Coronary artery (tissue), 2 donors: ENCODE measurements around the gene NCKAP5.

Source experiments
- DNase-seq: peaks from one replicate; pipeline ENCODE4 v3.0.0-alpha.2; 2017; ENCODE audit warnings: low spot score
- H3K27ac ChIP-seq, 2 donors: fragments of 200-600 bp; sonication (generic); one replicate each; pipeline ENCODE4 v1.5.1; 2016 to 2019
- H3K4me3 ChIP-seq: fragments of 200-600 bp; sonication (generic); 2 replicates; pipeline ENCODE4 v1.5.1; 2016; ENCODE audit warnings: mild to moderate bottlenecking, moderate library complexity
- TF ChIP-seq, protein P1 (sequence below): fragments of 200-600 bp; sonication (generic); IDR thresholded peaks from one replicate; pipeline ENCODE4 v1.5.1; 2019; ENCODE audit warnings: antibody characterized with exemption

The NCKAP5 gene

DNA sequence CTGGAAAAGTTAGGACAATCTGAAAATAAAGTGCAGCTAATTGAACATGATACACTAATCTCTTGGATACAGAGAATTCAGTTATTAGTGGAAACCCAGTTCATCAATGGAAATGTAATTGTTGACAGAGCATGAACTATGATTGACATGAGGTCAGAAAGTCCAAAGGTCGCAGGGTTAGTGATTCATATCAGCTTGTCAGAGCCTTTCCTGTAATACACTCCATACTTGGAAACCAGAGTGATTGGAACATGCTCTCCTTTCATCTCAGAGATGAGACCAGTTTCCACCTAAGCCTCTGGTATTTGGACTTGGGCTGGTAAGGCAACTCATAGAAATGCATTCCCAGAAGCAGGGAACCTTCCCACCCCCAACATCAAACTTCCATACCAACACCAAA is 8.5 kb upstream of the NCKAP5 start:
- TF ChIP-seq, protein P1, sequence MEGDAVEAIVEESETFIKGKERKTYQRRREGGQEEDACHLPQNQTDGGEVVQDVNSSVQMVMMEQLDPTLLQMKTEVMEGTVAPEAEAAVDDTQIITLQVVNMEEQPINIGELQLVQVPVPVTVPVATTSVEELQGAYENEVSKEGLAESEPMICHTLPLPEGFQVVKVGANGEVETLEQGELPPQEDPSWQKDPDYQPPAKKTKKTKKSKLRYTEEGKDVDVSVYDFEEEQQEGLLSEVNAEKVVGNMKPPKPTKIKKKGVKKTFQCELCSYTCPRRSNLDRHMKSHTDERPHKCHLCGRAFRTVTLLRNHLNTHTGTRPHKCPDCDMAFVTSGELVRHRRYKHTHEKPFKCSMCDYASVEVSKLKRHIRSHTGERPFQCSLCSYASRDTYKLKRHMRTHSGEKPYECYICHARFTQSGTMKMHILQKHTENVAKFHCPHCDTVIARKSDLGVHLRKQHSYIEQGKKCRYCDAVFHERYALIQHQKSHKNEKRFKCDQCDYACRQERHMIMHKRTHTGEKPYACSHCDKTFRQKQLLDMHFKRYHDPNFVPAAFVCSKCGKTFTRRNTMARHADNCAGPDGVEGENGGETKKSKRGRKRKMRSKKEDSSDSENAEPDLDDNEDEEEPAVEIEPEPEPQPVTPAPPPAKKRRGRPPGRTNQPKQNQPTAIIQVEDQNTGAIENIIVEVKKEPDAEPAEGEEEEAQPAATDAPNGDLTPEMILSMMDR: no peak
- no peak overlapping the region for H3K27ac ChIP-seq
- no peak overlapping the region for H3K4me3 ChIP-seq
- DNase-seq: no peak

DNA sequence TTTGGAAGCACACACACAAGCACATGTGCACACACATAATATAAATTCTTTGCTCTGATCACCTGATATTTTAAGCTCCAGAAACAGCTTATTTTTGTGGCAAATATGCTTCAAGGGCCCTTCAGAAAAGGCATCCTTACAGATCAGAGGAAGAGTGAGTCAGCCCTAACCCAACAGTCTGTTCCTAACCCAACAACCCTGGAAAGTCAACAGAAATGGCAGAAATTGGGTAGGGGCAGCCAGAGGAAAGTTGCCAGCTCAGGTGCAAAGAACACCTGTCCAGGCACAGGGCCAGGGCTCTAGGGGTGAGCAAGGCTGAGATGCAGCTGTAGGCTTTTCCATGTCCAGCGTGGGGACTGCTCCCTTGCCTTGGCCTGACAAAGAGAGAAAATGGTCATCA is 6.4 kb upstream of the NCKAP5 start:
- Histone ChIP-seq H3K4me3 (no peak overlapping the region), H3K27ac (no peak overlapping the region)
- TF ChIP-seq, protein P1: no peak
- no peak for DNase-seq

DNA sequence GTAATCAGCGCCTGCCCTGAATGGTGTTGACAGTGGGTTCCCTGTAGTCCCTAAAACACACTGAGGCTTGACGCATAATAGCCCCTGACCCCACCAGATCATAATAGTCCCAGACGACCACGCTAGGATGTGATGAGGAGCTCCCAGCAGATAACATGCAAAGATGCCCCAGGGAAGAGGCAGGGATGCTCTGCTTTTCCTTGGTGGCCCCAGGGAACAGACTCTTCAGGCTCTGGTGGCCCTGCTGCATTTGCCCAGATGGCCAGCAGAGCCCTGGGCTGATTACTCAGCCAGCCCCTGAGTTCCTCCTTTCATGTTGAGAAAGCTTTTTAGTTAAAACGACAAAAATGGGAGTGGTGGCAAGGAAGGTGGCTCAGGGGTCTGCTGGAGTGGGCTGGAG is 5.9 kb upstream of the NCKAP5 start:
- no peak overlapping the region for H3K4me3 ChIP-seq
- H3K27ac ChIP-seq: no peak overlapping the region
- DNase-seq: no peak
- TF ChIP-seq, protein P1: no peak

DNA sequence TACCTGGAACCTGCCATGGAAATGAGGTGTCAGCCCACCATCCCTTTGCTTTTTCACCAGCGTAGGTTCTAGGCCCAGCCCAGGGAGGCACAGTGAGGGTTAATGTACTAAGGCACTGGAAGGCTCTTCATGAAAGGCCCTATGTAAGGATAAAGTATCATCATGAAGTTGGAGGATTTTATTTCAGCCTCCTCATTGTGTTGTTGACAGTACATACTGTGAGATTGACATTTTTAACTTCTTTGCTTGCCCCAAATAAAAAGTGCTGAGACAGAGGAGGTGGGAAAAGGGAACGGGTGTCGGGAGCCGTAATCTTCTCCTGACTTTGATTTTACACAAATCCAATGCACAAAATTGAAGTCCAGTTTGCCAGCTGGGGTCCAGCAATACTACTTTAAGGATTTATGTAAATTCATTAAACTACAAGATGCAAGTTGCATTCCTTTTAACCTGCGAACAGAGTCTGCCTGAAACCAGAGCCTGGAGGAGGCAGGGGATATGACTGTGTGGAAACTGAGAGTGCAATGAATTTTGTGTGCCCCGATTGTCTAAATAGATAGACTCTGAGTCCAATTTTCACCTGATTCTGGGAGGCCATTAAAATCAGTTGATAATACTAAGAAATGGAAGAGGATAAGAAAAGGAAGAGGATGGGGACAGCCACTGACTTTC is 5.4 kb upstream of the NCKAP5 start:
- no peak for DNase-seq
- TF ChIP-seq, protein P1: no peak
- Histone ChIP-seq H3K4me3 (no peak overlapping the region), H3K27ac (no peak overlapping the region)

DNA sequence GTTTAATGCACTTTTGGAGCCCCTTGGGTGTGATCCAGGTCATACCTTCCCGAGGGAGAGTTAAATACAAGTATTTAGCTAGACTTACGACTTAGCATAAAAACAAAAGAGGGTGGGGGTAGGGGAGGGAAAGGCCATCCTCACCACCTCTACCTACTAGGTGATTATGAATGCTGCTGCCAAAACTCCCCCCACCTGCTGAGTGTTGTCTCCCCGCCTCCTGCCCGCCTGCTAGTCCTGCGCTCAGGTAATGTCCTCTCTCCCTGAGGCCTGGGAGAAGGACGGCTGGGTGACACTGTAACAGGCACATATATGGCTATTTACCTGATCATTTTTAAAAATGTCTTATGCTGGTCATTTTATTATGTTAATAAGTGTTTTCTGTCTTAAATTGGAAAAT is 3.0 kb upstream of the NCKAP5 start:
- no peak for DNase-seq
- TF ChIP-seq, protein P1: no peak
- H3K27ac ChIP-seq: no peak overlapping the region

DNA sequence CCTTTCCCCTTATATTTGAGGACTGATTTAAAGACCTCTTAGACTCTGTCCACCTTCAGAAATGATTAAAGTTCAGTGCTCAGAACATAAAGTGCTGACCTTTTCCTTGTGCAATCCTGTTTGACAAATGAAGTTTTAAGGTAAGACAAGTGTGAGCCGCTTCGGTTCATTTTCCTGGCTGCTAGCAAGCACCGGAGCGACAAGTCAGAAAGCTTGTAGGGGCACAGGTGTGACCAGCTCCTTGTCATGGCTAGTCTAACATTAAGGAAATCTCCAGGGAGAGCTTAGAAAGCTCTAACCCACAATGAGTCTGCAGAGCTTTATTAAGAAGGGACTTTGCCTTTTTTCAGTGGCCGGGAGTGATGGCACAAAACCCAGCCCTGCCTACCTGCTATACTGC is 2.3 kb upstream of the NCKAP5 start:
- no peak for DNase-seq
- TF ChIP-seq, protein P1: no peak
- Histone ChIP-seq H3K27ac (no peak overlapping the region), H3K4me3 (no peak overlapping the region)

More for the DNA sequence above, 3.0 kb upstream of the NCKAP5 start:
- no peak overlapping the region for H3K4me3 ChIP-seq

DNA sequence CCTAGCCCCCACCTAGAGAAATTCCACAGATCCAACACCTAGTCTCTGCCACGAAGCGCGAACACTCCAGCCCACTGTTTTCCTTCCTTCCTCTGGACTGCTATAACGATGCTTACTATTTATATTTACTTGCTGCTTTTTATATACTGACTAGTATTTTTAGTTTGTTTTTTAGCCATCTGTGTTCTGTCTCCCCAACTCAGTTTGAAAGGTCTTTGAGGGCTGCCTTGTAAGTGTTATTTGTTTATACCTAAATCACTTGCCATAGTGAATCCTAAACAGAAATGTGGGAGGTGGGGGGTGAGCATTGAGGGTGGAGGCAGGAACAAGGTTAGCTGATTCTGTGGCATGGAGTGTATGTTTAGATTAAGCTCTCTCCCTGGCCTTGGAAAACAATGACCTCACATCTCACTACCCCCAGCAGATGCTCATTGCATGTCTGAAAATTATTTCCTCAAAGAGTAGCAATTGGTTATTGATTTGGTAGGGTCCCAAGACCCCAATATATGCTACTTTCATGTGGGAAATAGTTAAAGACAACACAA is 1.1 kb upstream of the NCKAP5 start:
- no peak overlapping the region for H3K4me3 ChIP-seq
- TF ChIP-seq, protein P1: no peak

More for the DNA sequence above, 1.1 kb upstream of the NCKAP5 start:
- no peak overlapping the region for H3K27ac ChIP-seq
- DNase-seq: no peak
